ENCODE measurements around the gene KIRREL2.

DNA sequence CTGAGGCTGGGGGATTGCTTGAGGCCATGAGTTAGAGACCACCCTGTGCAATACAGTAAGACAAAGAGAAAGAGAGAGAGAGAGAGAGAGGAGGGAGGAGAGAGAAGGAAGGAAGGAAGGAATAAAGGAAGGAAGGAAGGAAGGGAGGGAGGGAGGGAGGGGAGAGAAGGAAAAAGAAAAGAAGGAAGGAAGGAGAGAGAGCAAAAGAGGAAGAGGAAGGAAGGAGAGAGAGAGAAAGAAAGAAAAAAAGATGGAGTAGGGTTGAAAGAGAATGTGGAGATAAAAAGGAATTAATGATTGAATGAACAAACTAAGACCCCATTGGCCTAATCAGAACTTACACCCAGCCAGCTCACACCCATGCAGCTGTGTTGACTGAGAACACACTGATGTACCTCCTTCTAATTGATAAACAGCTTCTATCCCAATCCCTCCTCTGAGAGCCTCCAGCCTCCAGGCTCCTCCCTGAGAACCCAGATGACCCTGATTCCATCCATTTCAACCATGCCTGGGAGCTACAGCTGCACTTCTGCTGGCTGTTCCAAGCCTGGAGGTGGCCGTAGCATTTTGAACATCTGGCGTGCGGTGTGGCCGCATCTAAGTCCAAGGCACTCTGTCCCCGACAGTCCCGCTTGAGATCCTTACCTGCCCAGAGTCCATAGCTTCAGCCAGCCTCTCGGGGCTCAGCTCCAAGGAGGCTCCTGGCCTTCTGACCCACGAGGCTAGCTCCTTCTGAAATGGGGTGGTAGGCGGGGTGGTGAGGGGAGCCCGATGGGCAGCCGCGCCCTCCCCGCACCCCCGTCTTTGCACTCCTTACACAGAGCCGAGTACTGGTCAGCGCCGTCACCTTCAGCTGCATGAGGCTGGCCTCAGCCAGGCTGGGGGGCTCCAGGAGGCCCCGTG lies 45.1 kb upstream of the KIRREL2 start:
- TF ChIP-seq, protein P1, sequence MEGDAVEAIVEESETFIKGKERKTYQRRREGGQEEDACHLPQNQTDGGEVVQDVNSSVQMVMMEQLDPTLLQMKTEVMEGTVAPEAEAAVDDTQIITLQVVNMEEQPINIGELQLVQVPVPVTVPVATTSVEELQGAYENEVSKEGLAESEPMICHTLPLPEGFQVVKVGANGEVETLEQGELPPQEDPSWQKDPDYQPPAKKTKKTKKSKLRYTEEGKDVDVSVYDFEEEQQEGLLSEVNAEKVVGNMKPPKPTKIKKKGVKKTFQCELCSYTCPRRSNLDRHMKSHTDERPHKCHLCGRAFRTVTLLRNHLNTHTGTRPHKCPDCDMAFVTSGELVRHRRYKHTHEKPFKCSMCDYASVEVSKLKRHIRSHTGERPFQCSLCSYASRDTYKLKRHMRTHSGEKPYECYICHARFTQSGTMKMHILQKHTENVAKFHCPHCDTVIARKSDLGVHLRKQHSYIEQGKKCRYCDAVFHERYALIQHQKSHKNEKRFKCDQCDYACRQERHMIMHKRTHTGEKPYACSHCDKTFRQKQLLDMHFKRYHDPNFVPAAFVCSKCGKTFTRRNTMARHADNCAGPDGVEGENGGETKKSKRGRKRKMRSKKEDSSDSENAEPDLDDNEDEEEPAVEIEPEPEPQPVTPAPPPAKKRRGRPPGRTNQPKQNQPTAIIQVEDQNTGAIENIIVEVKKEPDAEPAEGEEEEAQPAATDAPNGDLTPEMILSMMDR (IDR thresholded peaks at IDR 0.05), result no peak
- TF ChIP-seq POLR2A (IDR thresholded peaks at IDR 0.05), result no peak

Data from testis (tissue), 2 donors.